ENCODE measurements around the gene CCDC12. TPM values are rescaled to one million over a fixed set of nuclear protein-coding genes. Genes with fewer than 3 reads are reported as not detected.

The CCDC12 gene
- total and polyA plus RNA-seq, 2 of the 13 experiments (the other 11 are each of a cell fraction or from before 2014, with no cell fraction given): 30.1 to 49.5 TPM

GRCh38 chr3:46947981-46948791, 28.4 kb downstream of the CCDC12 start (continued):
- TF ChIP-seq, protein P1, sequence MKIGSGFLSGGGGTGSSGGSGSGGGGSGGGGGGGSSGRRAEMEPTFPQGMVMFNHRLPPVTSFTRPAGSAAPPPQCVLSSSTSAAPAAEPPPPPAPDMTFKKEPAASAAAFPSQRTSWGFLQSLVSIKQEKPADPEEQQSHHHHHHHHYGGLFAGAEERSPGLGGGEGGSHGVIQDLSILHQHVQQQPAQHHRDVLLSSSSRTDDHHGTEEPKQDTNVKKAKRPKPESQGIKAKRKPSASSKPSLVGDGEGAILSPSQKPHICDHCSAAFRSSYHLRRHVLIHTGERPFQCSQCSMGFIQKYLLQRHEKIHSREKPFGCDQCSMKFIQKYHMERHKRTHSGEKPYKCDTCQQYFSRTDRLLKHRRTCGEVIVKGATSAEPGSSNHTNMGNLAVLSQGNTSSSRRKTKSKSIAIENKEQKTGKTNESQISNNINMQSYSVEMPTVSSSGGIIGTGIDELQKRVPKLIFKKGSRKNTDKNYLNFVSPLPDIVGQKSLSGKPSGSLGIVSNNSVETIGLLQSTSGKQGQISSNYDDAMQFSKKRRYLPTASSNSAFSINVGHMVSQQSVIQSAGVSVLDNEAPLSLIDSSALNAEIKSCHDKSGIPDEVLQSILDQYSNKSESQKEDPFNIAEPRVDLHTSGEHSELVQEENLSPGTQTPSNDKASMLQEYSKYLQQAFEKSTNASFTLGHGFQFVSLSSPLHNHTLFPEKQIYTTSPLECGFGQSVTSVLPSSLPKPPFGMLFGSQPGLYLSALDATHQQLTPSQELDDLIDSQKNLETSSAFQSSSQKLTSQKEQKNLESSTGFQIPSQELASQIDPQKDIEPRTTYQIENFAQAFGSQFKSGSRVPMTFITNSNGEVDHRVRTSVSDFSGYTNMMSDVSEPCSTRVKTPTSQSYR (CRISPR knock-in tag; IDR thresholded peaks at IDR 0.05; ENCODE audit: borderline replicate concordance): peak; percentile 21; the same call in 1 of the 2 replicates
- TF ChIP-seq ZNF780A (CRISPR knock-in tag; IDR thresholded peaks at IDR 0.05) (no peak), ZNF746 (CRISPR knock-in tag; IDR thresholded peaks at IDR 0.05) (no peak), HES4 (CRISPR knock-in tag; IDR thresholded peaks at IDR 0.05; ENCODE audit: borderline replicate concordance) (no peak), EP300 (IDR thresholded peaks at IDR 0.05; ENCODE audit: low read depth in 2 of 2, low read length in 2 of 2) (peak in 1 of 2 experiments; percentile 81; a peak in 2 of 4 replicates), EP300 (CRISPR knock-in tag; IDR thresholded peaks at IDR 0.05; ENCODE audit: borderline replicate concordance) (peak; percentile 64; the same call in 1 of the 2 replicates), WIZ (CRISPR knock-in tag; IDR thresholded peaks at IDR 0.05) (no peak), MEIS1 (CRISPR knock-in tag; IDR thresholded peaks at IDR 0.05; ENCODE audit: borderline replicate concordance) (no peak), PRDM15 (CRISPR knock-in tag; IDR thresholded peaks at IDR 0.05) (peak; percentile 88; the same call in 1 of the 2 replicates), ZNF343 (CRISPR knock-in tag; IDR thresholded peaks at IDR 0.05) (no peak), HMGXB3 (CRISPR knock-in tag; IDR thresholded peaks at IDR 0.05; ENCODE audit: borderline replicate concordance) (no peak), KLF12 (CRISPR knock-in tag; IDR thresholded peaks at IDR 0.05; ENCODE audit: borderline replicate concordance) (no peak), NFE2L1 (CRISPR knock-in tag; IDR thresholded peaks at IDR 0.05; ENCODE audit: borderline replicate concordance) (no peak), MED1 (CRISPR knock-in tag; IDR thresholded peaks at IDR 0.05) (no peak; the same call in 1 of the 2 replicates), MTF1 (CRISPR knock-in tag; IDR thresholded peaks at IDR 0.05) (no peak)
- TF ChIP-seq, protein P2, sequence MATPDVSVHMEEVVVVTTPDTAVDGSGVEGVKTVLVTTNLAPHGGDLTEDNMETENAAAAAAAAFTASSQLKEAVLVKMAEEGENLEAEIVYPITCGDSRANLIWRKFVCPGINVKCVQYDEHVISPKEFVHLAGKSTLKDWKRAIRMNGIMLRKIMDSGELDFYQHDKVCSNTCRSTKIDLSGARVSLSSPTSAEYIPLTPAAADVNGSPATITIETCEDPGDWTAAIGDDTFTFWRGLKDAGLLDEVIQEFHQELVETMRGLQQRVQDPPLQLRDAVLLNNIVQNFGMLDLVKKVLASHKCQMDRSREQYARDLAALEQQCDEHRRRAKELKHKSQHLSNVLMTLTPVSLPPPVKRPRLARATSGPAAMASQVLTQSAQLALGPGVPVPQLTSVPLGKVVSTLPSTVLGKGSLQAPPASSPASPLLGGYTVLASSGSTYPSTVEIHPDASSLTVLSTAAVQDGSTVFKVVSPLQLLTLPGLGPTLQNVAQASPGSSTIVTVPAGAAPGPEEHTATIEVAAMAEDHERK (CRISPR knock-in tag; IDR thresholded peaks at IDR 0.05; ENCODE audit: low read depth): no peak
